Measurements from ENCODE around the gene XXYLT1.

GRCh38 chr3:195137638-195138588 lies 133.0 kb downstream of the XXYLT1 start:
- TF ChIP-seq FOXK2 (IDR thresholded peaks at IDR 0.05): no peak
- no peak for TF ChIP-seq CTBP1 (IDR thresholded peaks at IDR 0.05; ENCODE audit: borderline replicate concordance)
- TF ChIP-seq NFRKB (IDR thresholded peaks at IDR 0.05): no peak
- no peak for TF ChIP-seq ELF4 (IDR thresholded peaks at IDR 0.05)
- no peak for TF ChIP-seq HDGF (IDR thresholded peaks at IDR 0.05; ENCODE audit: borderline replicate concordance)
- no peak for TF ChIP-seq PKNOX1 (IDR thresholded peaks at IDR 0.05)
- no peak for TF ChIP-seq SP1 (IDR thresholded peaks at IDR 0.05)
- TF ChIP-seq SUZ12 (IDR thresholded peaks at IDR 0.05): no peak
- TF ChIP-seq BHLHE40 (IDR thresholded peaks at IDR 0.05; ENCODE audit: borderline replicate concordance): no peak
- no peak for TF ChIP-seq LEF1 (IDR thresholded peaks at IDR 0.05; ENCODE audit: borderline replicate concordance)
- TF ChIP-seq ARNT (IDR thresholded peaks at IDR 0.05): no peak

Measured in HEK293T (cell line).